Skeletal muscle tissue (tissue), 4 donors: Measurements from ENCODE around the gene OR2A5. TPM values are rescaled to one million over a fixed set of nuclear protein-coding genes. Genes with fewer than 3 reads are reported as not detected.

ENCODE experiments used
- H3K27ac ChIP-seq: one replicate; pipeline ENCODE4 v1.7.0; 2013; ENCODE audit warnings: mild to moderate bottlenecking, low read depth, low read length, inconsistent platforms
- H3K27me3 ChIP-seq, 3 donors: one replicate each; pipeline ENCODE4 v1.7.0; 2013; ENCODE audit warnings: low read length in 3 of 3; ENCODE audit not compliant: control insufficient read depth in 3 of 3, insufficient read depth in 3 of 3
- H3K36me3 ChIP-seq, 3 donors: one replicate each; pipeline ENCODE4 v1.7.0; 2013; ENCODE audit warnings: low read length in 3 of 3; ENCODE audit not compliant: control insufficient read depth in 3 of 3, insufficient read depth in 3 of 3
- H3K4me1 ChIP-seq, 3 donors: one replicate each; pipeline ENCODE4 v1.7.0; 2013; ENCODE audit warnings: low read length in 3 of 3, mild to moderate bottlenecking in 3 of 3; ENCODE audit not compliant: control insufficient read depth in 3 of 3, insufficient read depth in 3 of 3
- H3K4me3 ChIP-seq, 3 donors: one replicate each; pipeline ENCODE4 v1.7.0; 2013; ENCODE audit warnings: low read length in 3 of 3
- H3K9ac ChIP-seq, 3 donors: one replicate each; pipeline ENCODE4 v1.7.0; 2013; ENCODE audit warnings: low read length in 3 of 3, mild to moderate bottlenecking in 3 of 3, moderate library complexity in 2 of 3, low read depth in 1 of 3
- H3K9me3 ChIP-seq, 3 donors: one replicate each; pipeline ENCODE4 v1.7.0; 2013; ENCODE audit warnings: low read length in 3 of 3; ENCODE audit not compliant: control insufficient read depth in 3 of 3
- total RNA-seq: library from RNA; depleted of rRNA; stranded (reverse); fragments of >200 nt; gene quantifications from one replicate; pipeline ENCODE4 v1.2.3, GENCODE V29; 2014
- donor health status: Osteomylitis.

The OR2A5 gene
- total RNA-seq, 1 donor from 2014 or later = not detected

GRCh38 chr7:144018065-144018464 is 30.7 kb upstream of the OR2A5 start:
- Histone ChIP-seq H3K9me3 (no peaks in the 10 kb centered on the region), H3K4me3 (no peak overlapping the region), H3K27ac (no peak overlapping the region), H3K9ac (no peak overlapping the region), H3K27me3 (no peaks in the 10 kb centered on the region), H3K4me1 (peaks cover 0 to 2% (median 0%) of the 10 kb centered on the region in 3 donors), H3K36me3 (no peaks in the 10 kb centered on the region)

DNA sequence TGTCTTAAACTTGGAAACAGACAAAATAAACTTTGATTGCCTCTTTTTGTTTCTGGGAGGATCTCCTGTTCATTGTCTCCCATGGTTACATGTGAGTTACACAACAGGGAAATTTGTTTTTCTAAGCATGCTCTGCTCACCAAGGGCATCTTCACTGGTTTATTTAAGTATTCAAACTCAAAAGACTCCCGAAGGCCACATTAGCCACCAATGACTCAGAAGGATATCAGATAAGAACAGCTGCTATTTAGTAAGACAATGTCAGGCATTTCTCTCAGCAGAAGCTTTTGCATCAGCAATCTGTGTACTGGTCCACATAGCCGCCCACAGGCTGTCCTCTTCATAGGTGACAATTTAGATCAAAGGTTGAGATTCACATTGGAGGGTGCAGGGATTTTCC is 29.3 kb upstream of the OR2A5 start:
- H3K36me3 ChIP-seq = no peaks in the 10 kb centered on the region
- no peak overlapping the region for H3K4me3 ChIP-seq
- no peaks in the 10 kb centered on the region for H3K9me3 ChIP-seq
- H3K4me1 ChIP-seq = peaks cover 0 to 2% (median 0%) of the 10 kb centered on the region in 3 donors
- no peak overlapping the region for H3K9ac ChIP-seq
- no peaks in the 10 kb centered on the region for H3K27me3 ChIP-seq
- no peak overlapping the region for H3K27ac ChIP-seq

GRCh38 chr7:144020340-144020739 is 28.4 kb upstream of the OR2A5 start:
- Histone ChIP-seq H3K27ac (no peak overlapping the region), H3K4me3 (no peak overlapping the region), H3K4me1 (peaks cover 0 to 2% (median 0%) of the 10 kb centered on the region in 3 donors), H3K36me3 (no peaks in the 10 kb centered on the region), H3K27me3 (no peaks in the 10 kb centered on the region), H3K9ac (no peak overlapping the region), H3K9me3 (no peaks in the 10 kb centered on the region)

DNA sequence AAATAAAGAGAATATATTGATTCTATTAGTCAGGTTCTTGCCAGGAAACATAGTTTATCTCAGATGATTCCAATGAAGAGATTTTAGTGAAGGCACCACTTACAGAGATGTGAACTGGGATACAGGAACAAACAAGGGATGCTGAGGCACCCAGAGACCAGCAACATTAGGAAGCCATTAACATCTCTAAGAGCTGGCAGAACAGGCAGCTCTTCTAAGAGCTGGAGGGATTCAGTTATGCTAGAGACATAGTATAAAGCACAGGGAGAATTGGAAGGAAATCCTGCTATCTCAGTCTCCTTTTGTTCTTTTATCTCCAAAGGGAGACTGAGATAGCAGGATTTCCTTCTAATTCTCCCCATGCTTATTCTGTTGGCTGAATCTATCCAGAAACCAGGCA is 26.6 kb upstream of the OR2A5 start:
- Histone ChIP-seq H3K27me3 (no peaks in the 10 kb centered on the region), H3K27ac (no peak overlapping the region), H3K4me3 (no peak overlapping the region), H3K9ac (no peak overlapping the region), H3K4me1 (peaks cover 0 to 2% (median 0%) of the 10 kb centered on the region in 3 donors), H3K36me3 (no peaks in the 10 kb centered on the region), H3K9me3 (no peaks in the 10 kb centered on the region)

DNA sequence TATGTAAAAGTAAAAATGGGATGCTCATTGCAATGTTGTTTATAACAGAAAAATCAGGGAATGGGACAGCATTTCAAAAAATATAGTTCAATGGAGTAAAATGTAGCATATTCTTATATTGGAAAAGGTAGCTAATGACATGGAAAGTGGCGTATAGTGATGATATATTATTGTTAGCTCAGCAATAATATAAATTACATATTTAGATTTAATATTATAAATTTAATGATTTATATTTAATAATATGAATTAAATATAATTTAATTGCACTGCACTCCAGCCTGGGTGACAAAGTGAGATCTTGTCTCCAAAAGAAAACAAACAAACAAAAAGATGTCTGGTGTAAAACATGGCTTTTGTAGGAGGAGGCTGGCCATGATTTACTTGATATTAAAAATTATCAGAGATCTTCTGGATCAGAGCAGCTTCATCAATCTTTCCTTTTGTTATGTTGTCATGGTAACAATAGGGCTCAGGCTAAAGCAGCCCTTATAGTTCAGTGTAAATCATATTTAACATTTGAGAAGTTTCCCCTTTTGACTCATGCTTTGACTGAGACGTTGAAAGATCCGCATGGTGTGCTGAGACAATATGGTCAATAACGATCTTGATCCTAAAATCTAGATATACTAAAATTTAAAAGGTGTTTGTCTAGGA is 25.4 kb upstream of the OR2A5 start:
- H3K27ac ChIP-seq = no peak overlapping the region
- H3K9ac ChIP-seq = no peak overlapping the region
- no peak overlapping the region for H3K4me3 ChIP-seq
- no peaks in the 10 kb centered on the region for H3K27me3 ChIP-seq
- H3K9me3 ChIP-seq = no peaks in the 10 kb centered on the region
- no peaks in the 10 kb centered on the region for H3K36me3 ChIP-seq
- peaks cover 0 to 2% (median 0%) of the 10 kb centered on the region in 3 donors for H3K4me1 ChIP-seq

- no peaks in the 10 kb centered on the region for H3K27me3 ChIP-seq
- H3K4me1 ChIP-seq = peaks cover 0 to 2% (median 0%) of the 10 kb centered on the region in 3 donors
- H3K9ac ChIP-seq = no peak overlapping the region
- H3K27ac ChIP-seq = no peak overlapping the region
- H3K36me3 ChIP-seq = no peaks in the 10 kb centered on the region
- H3K4me3 ChIP-seq = no peak overlapping the region
- no peaks in the 10 kb centered on the region for H3K9me3 ChIP-seq
These were observed 24.5 kb upstream of the OR2A5 start for GRCh38 chr7:144024213-144024612.

- Histone ChIP-seq H3K9ac (no peak overlapping the region), H3K27ac (no peak overlapping the region), H3K4me1 (no peaks in the 10 kb centered on the region), H3K27me3 (no peaks in the 10 kb centered on the region), H3K9me3 (no peaks in the 10 kb centered on the region), H3K36me3 (no peaks in the 10 kb centered on the region), H3K4me3 (no peak overlapping the region)
These were observed 22.4 kb upstream of the OR2A5 start for GRCh38 chr7:144026203-144026883.

- Histone ChIP-seq H3K27me3 (no peaks in the 10 kb centered on the region), H3K27ac (no peak overlapping the region), H3K4me3 (no peak overlapping the region), H3K9ac (no peak overlapping the region), H3K4me1 (no peaks in the 10 kb centered on the region), H3K36me3 (no peaks in the 10 kb centered on the region), H3K9me3 (no peaks in the 10 kb centered on the region)
These were observed 21.7 kb upstream of the OR2A5 start for GRCh38 chr7:144027070-144027469.

DNA sequence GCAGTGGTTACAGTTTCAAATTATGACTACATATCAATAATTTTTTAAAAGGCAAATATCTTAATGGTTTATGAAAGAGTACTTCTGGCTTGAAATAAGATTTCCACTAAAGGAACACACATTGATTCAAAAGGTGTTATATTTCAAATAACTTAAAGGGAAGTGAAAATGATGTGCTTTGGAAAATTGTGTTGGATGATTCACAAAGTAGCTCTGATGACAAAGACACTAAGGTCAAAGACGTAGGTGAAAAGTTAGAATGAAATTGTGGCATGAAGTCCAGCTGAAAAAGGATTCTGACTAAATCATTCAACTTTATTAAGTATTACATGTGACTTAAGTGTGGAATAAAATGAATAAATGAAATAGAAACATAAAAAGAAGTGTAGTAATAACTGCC is 20.8 kb upstream of the OR2A5 start:
- no peak overlapping the region for H3K27ac ChIP-seq
- no peaks in the 10 kb centered on the region for H3K36me3 ChIP-seq
- no peak overlapping the region for H3K9ac ChIP-seq
- no peak overlapping the region for H3K4me3 ChIP-seq
- no peaks in the 10 kb centered on the region for H3K27me3 ChIP-seq
- H3K4me1 ChIP-seq = no peaks in the 10 kb centered on the region
- H3K9me3 ChIP-seq = no peaks in the 10 kb centered on the region

DNA sequence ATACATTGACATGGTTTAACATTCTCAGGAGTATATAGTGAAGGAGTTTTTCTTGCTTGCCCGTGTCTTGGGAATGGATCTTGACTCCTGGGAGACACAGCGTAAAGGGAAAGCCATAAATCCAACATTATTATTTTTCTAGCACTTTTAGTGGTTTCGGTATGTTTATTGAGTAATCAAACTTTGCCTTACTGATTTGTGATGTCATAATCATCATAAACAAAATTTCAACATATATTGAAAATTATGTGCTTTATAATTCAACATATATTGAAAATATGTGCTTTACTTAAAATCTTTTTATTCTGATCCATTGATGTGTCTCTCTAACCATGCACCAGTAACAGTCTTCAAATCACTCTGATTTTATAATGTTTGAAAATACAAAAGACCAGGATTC is 20.2 kb upstream of the OR2A5 start:
- Histone ChIP-seq H3K4me1 (no peaks in the 10 kb centered on the region), H3K4me3 (no peak overlapping the region), H3K27me3 (no peaks in the 10 kb centered on the region), H3K27ac (no peak overlapping the region), H3K36me3 (no peaks in the 10 kb centered on the region), H3K9ac (no peak overlapping the region), H3K9me3 (no peaks in the 10 kb centered on the region)
